ENCODE measurements around the gene NPAS3. TPM values are rescaled to one million over a fixed set of nuclear protein-coding genes. Genes with fewer than 3 reads are reported as not detected.

NPAS3 gene
- total and polyA plus RNA-seq, 4 donors = 0.07 to 0.09 (median 0.08) TPM; not detected in 1

DNA sequence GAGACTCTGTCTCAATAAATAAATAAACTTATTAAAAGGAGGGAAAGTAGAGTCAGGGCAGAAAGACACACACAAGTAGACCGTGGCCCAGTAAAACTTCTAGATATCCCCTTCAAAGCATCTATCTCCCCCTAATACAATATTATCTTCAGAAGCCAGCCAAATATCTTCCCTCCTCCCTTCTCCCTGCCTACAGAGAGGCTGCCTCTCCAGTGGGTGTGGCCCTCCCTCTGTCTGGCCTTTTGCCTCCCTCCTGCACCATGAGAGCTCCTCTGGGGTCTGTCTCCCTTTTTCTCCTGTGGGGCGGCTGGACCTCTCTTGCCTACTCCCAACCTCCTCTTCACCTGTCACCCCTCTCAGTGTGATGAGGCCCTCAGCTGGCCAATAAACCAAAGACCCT, 873.0 kb downstream of the NPAS3 start:
- Histone ChIP-seq H3K27ac (ENCODE audit: low read depth in 1 of 2, low read length in 2 of 2) (no peak overlapping the region), H3K4me1 (ENCODE audit: control insufficient read depth in 4 of 4, insufficient read depth in 4 of 4, low read length in 3 of 4) (no peaks in the 10 kb centered on the region), H3K27me3 (ENCODE audit: control insufficient read depth in 4 of 4, insufficient read depth in 4 of 4, low read length in 3 of 4) (peaks cover 0 to 3% (median 1%) of the 10 kb centered on the region in 4 donors), H3K9me3 (ENCODE audit: control insufficient read depth in 4 of 4, low read length in 3 of 4) (peaks cover 0 to 2% (median 0%) of the 10 kb centered on the region in 4 donors), H3K9ac (ENCODE audit: low read depth in 1 of 2, low read length in 2 of 2) (no peak overlapping the region), H3K4me3 (ENCODE audit: low read depth in 1 of 3, low read length in 3 of 3) (no peak overlapping the region), H3K36me3 (ENCODE audit: control insufficient read depth in 4 of 4, insufficient read depth in 3 of 4, low read depth in 1 of 4, low read length in 3 of 4) (no peaks in the 10 kb centered on the region)
- 93% methylated on average over 2 of the region's 2 CpGs for WGBS
- no peak for DNase-seq (ENCODE audit: low spot score)
- TF ChIP-seq EGR1 (IDR thresholded peaks at IDR 0.05; ENCODE audit: low read depth in 2 of 2) (no peak), JUND (IDR thresholded peaks at IDR 0.05) (no peak), HNF4G (IDR thresholded peaks at IDR 0.05) (no peak), HNF4A (conservative IDR thresholded peaks at IDR 0.05) (no peak), RAD21 (IDR thresholded peaks at IDR 0.05) (no peak), TAF1 (conservative IDR thresholded peaks at IDR 0.05) (no peak), ATF3 (IDR thresholded peaks at IDR 0.05) (no peak), REST (IDR thresholded peaks at IDR 0.05) (no peak), YY1 (IDR thresholded peaks at IDR 0.05) (no peak), ZBTB33 (IDR thresholded peaks at IDR 0.05) (no peak), RXRA (IDR thresholded peaks at IDR 0.05) (no peak), SP1 (IDR thresholded peaks at IDR 0.05) (no peak), GABPA (IDR thresholded peaks at IDR 0.05 in 1 of 2, conservative IDR thresholded peaks at IDR 0.05 in 1 of 2) (no peak), MAX (IDR thresholded peaks at IDR 0.05) (no peak), FOXA2 (IDR thresholded peaks at IDR 0.05) (no peak), FOXA1 (IDR thresholded peaks at IDR 0.05) (no peak), NR2F2 (IDR thresholded peaks at IDR 0.05) (no peak)

DNA sequence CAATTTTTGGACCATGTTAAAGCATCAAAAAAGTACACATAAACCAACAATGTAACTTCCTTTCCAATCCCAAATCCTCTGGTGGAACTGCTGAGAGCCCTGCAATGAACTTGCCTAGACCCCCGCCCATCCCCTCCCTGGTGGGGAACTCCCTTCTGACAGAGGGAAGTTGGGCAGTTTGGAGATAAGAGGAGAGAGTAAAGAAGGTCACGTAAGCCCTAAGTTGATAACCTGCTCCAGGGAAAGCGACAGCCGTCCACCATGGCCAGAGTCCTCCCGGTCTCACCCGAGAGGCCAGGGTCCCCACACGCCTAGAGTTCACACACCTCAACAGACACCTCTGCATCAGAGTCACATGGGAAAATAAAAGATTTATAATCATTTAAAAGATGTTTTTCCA, 873.5 kb downstream of the NPAS3 start:
- DNase-seq (ENCODE audit: low spot score) = no peak
- no peaks in the 10 kb centered on the region for H3K36me3 ChIP-seq (ENCODE audit: control insufficient read depth in 4 of 4, insufficient read depth in 3 of 4, low read depth in 1 of 4, low read length in 3 of 4)
- H3K9ac ChIP-seq (ENCODE audit: low read depth in 1 of 2, low read length in 2 of 2) = no peak overlapping the region
- H3K27ac ChIP-seq (ENCODE audit: low read depth in 1 of 2, low read length in 2 of 2) = no peak overlapping the region
- peaks cover 0 to 3% (median 1%) of the 10 kb centered on the region in 4 donors for H3K27me3 ChIP-seq (ENCODE audit: control insufficient read depth in 4 of 4, insufficient read depth in 4 of 4, low read length in 3 of 4)
- TF ChIP-seq ATF3 (IDR thresholded peaks at IDR 0.05) (no peak), MAX (IDR thresholded peaks at IDR 0.05) (no peak), GABPA (IDR thresholded peaks at IDR 0.05 in 1 of 2, conservative IDR thresholded peaks at IDR 0.05 in 1 of 2) (no peak), FOXA2 (IDR thresholded peaks at IDR 0.05) (no peak), HNF4A (conservative IDR thresholded peaks at IDR 0.05) (no peak), YY1 (IDR thresholded peaks at IDR 0.05) (no peak), SP1 (IDR thresholded peaks at IDR 0.05) (no peak), RAD21 (IDR thresholded peaks at IDR 0.05) (no peak), JUND (IDR thresholded peaks at IDR 0.05) (no peak)
- WGBS = 24% methylated on average over 7 of the region's 7 CpGs
- peaks cover 0 to 2% (median 0%) of the 10 kb centered on the region in 4 donors for H3K9me3 ChIP-seq (ENCODE audit: control insufficient read depth in 4 of 4, low read length in 3 of 4)
- H3K4me3 ChIP-seq (ENCODE audit: low read depth in 1 of 3, low read length in 3 of 3) = no peak overlapping the region
- H3K4me1 ChIP-seq (ENCODE audit: control insufficient read depth in 4 of 4, insufficient read depth in 4 of 4, low read length in 3 of 4) = no peaks in the 10 kb centered on the region

All from liver (tissue), 9 donors.